GM12878 (cell line): ENCODE results near the gene LEMD3. TPM values are rescaled to one million over a fixed set of nuclear protein-coding genes. Genes with fewer than 3 reads are reported as not detected.

Experiments
- ATAC-seq: fragments of 200-7000 bp; cut with Tn5 transposase; 3 replicates; pipeline ENCODE4 v1.9.1; 2020; ENCODE audit warnings: mild to moderate bottlenecking, moderate library complexity
- BruUV-seq: library from RNA; stranded (reverse); fragments of 400-500 nt; replicated peaks from 2 replicates; lab custom pipeline; 2021; lab: Mats Ljungman, UMichigan
- CTCF ChIA-PET: fragments of 300-600 bp; sonication (Branson Sonifier 250); formaldehyde crosslinking; extraction: SDS; loops from one replicate; lab custom pipeline; 2021; ENCODE audit warnings: inconsistent platforms; lab: Yijun Ruan, JAX
- POLR2A ChIA-PET: fragments of 350-600 bp; formaldehyde crosslinking; extraction: SDS; loops from one replicate; lab custom pipeline; 2021; ENCODE audit warnings: inconsistent platforms; lab: Charles Lee
- RAD21 ChIA-PET: fragments of 300-600 bp; sonication (Branson Sonifier 250); formaldehyde crosslinking; loops from one replicate; lab custom pipeline; 2023; ENCODE audit warnings: antibody characterized with exemption; ENCODE audit not compliant: unreplicated experiment; lab: Charles Lee
- SMC1A ChIA-PET: fragments of 300-600 bp; sonication (Branson Sonifier 250); formaldehyde crosslinking; loops from one replicate; lab custom pipeline; 2023; ENCODE audit not compliant: unreplicated experiment, uncharacterized antibody; lab: Charles Lee
- DNase-seq: peaks from one replicate; pipeline ENCODE4 v3.0.0-alpha.2; 2011; ENCODE audit warnings: low read depth, low spot score
- FAIRE-seq: peaks from 3 replicates; lab custom pipeline; 2011; peaks lifted over from hg19 to GRCh38; lab: Jason Lieb, UNC
- H2AFZ ChIP-seq: 2 replicates; pipeline ENCODE4 v1.6.0; 2011; ENCODE audit warnings: low read depth, low read length, control low read depth; ENCODE audit not compliant: control insufficient read depth
- H3K27ac ChIP-seq: 2 replicates; pipeline ENCODE4 v1.5.1; 2011; ENCODE audit warnings: control low read depth; ENCODE audit not compliant: control insufficient read depth, insufficient read depth
- H3K27me3 ChIP-seq, 2 experiments: replicated peaks in 1 of 2; 2 replicates each; pipeline versions ENCODE4 v1.6.0 to v1.6.1; 2011; ENCODE audit warnings: low read length in 1 of 2; ENCODE audit not compliant: control insufficient read depth in 2 of 2, insufficient read depth in 2 of 2
- H3K36me3 ChIP-seq, 2 experiments: 2 replicates each; pipeline ENCODE4 v1.5.1; 2011; ENCODE audit warnings: low read length in 1 of 2; ENCODE audit not compliant: control insufficient read depth in 2 of 2, insufficient read depth in 2 of 2
- H3K4me1 ChIP-seq: 2 replicates; pipeline ENCODE4 v1.6.1; 2011; ENCODE audit warnings: mild to moderate bottlenecking, low read length, moderate library complexity, mixed read lengths; ENCODE audit not compliant: control insufficient read depth, insufficient read depth
- H3K4me2 ChIP-seq: 2 replicates; pipeline ENCODE4 v1.6.0; 2011; ENCODE audit warnings: control low read depth; ENCODE audit not compliant: control insufficient read depth, insufficient read depth
- H3K4me3 ChIP-seq: fragments of 200-600 bp; sonication (generic); 2 replicates; pipeline ENCODE4 v1.5.1; 2016
- H3K79me2 ChIP-seq: 2 replicates; pipeline ENCODE4 v1.6.0; 2011; ENCODE audit warnings: low read length; ENCODE audit not compliant: control insufficient read depth, insufficient read depth
- H3K9ac ChIP-seq: 2 replicates; pipeline ENCODE4 v1.8.0; 2011; ENCODE audit warnings: low read length, control low read depth, mixed read lengths; ENCODE audit not compliant: control insufficient read depth, insufficient read depth
- H3K9me3 ChIP-seq: replicated peaks from 3 replicates; pipeline ENCODE4 v1.5.1; 2011; ENCODE audit warnings: mild to moderate bottlenecking, low read length; ENCODE audit not compliant: control insufficient read depth, insufficient read depth
- H4K20me1 ChIP-seq: 2 replicates; pipeline ENCODE4 v1.6.0; 2011; ENCODE audit not compliant: control insufficient read depth, insufficient read depth
- BACH1 ChIP-seq: fragments of 450-650 bp; IDR thresholded peaks from 2 replicates; pipeline ENCODE4 v1.6.1; 2017; ENCODE audit warnings: mild to moderate bottlenecking, borderline replicate concordance
- E2F4 ChIP-seq: IDR thresholded peaks from 2 replicates; pipeline ENCODE4 v1.6.1; 2012; ENCODE audit warnings: low read depth, low read length, improper control_type of control experiment
- FOXK2 ChIP-seq: fragments of 450-650 bp; IDR thresholded peaks from 2 replicates; pipeline ENCODE4 v1.6.1; 2017; ENCODE audit warnings: mild to moderate bottlenecking, moderate library complexity
- GABPA ChIP-seq: IDR thresholded peaks from 2 replicates; pipeline ENCODE4 v1.6.1; 2014; ENCODE audit warnings: antibody characterized with exemption, low read depth, mild to moderate bottlenecking, inconsistent platforms
- JUNB ChIP-seq: IDR thresholded peaks from 2 replicates; pipeline ENCODE4 v1.6.1; 2016; ENCODE audit warnings: antibody characterized with exemption, mild to moderate bottlenecking
- NKRF ChIP-seq: fragments of 450-650 bp; conservative IDR thresholded peaks from 2 replicates; pipeline ENCODE4 v1.6.1; 2017; ENCODE audit warnings: mild to moderate bottlenecking, moderate library complexity
- POU2F2 ChIP-seq: IDR thresholded peaks from 3 replicates; pipeline ENCODE4 v1.6.1; 2011; ENCODE audit warnings: low read depth, mild to moderate bottlenecking, low read length, borderline replicate concordance
- RUNX3 ChIP-seq: IDR thresholded peaks from 2 replicates; pipeline ENCODE4 v1.6.1; 2012; ENCODE audit warnings: low read length, inconsistent platforms
- ZBTB4 ChIP-seq: fragments of 450-650 bp; formaldehyde crosslinking; IDR thresholded peaks from 2 replicates; pipeline ENCODE4 v1.4.0; 2022; ENCODE audit warnings: mild to moderate bottlenecking, moderate library complexity
- ZNF207 ChIP-seq: fragments of 450-650 bp; IDR thresholded peaks from 2 replicates; pipeline ENCODE4 v1.6.1; 2014; ENCODE audit warnings: antibody characterized with exemption, mild to moderate bottlenecking, borderline replicate concordance
- WGBS: methylation state at CpG from one replicate; pipeline ENCODE4 v1.1.6; 2016; ENCODE audit warnings: low lambda C conversion rate; ENCODE audit not compliant: insufficient replicate concordance, insufficient coverage; ENCODE audit errors: missing lambda C conversion rate; 5-methylcytosine and 5-hydroxymethylcytosine counted together
- in situ Hi-C: fragments of 300-500 bp; cut with MboI; formaldehyde crosslinking; loops from 9 replicates; pipeline ENCODE4 v1.14.3; 2018; ENCODE audit warnings: mixed read lengths
- intact Hi-C: fragments of 100-400 bp; cut with micrococcal nuclease; formaldehyde crosslinking; loops from one replicate; pipeline ENCODE4 v1.14.2; 2022; ENCODE audit not compliant: unreplicated experiment
- polyA plus RNA-seq, 11 experiments: library from polyadenylated mRNA; depleted of rRNA in 4 of 11; unstranded in 6 of 11; stranded (reverse) in 5 of 11; fragments of >200 nt; fragmentation: Nextera tagmentation in 4 of 11; fragmentation: Illumina TruSeq in 1 of 11; extraction: Ambion mirVana in 4 of 11; extraction: Trizol in 1 of 11; gene quantifications; 1 replicate in 1 of 11; 2 replicates in 10 of 11; pipeline versions ENCODE4 v1.2.1 to v1.2.3, GENCODE V29; 2011 to 2016; ENCODE audit warnings: inconsistent platforms in 2 of 11, missing spikeins in 2 of 11, low read depth in 1 of 11
- total RNA-seq, 4 experiments: library from RNA; depleted of rRNA in 3 of 4; stranded (reverse); fragments of >200 nt in 3 of 4; fragmentation: Illumina TruSeq in 1 of 4; extraction: Trizol in 1 of 4; gene quantifications; 2 replicates each; pipeline versions ENCODE4 v1.2.1 to v1.2.3, GENCODE V29; 2013 to 2021

LEMD3 gene
- total and polyA plus RNA-seq, 10 of the 15 experiments (the other 5 are each of a cell fraction or from before 2014, with no cell fraction given): 7.5 to 26.0 (median 16.5) TPM

GRCh38 chr12:65157091-65157490, 12.3 kb upstream of the LEMD3 start:
- TF ChIP-seq POU2F2 (no peak), GABPA (no peak)
- intact Hi-C loops: no loop called here

GRCh38 chr12:65162609-65163008, 6.8 kb upstream of the LEMD3 start:
- Histone ChIP-seq H3K79me2 (no peaks in the 10 kb centered on the region), H3K4me1 (peaks cover 11% of the 10 kb centered on the region; the same call in 1 of the 2 replicates), H3K9me3 (no peaks in the 10 kb centered on the region), H3K27me3 (no peaks in the 10 kb centered on the region), H3K4me3 (no peak overlapping the region), H3K4me2 (no peak overlapping the region), H4K20me1 (no peaks in the 10 kb centered on the region), H2AFZ (no peak overlapping the region), H3K27ac (no peak overlapping the region), H3K9ac (no peak overlapping the region), H3K36me3 (no peaks in the 10 kb centered on the region)
- CTCF ChIA-PET: interaction anchor here (1.0 kb wide), 1 partner anchor 69 kb away, joined by 4 read pairs; no protein-coding TSS in a partner anchor
- POLR2A ChIA-PET: interaction anchor here (1.0 kb wide), 1 partner anchor 1183 kb away, joined by 3 read pairs; no protein-coding TSS in a partner anchor
- FAIRE-seq (peak; percentile 7), DNase-seq (no peak), ATAC-seq (peak; percentile 83)
- in situ Hi-C loops: no loop called here
- WGBS: 100% methylated on average over 1 of the region's 1 CpG
- SMC1A ChIA-PET: interaction anchor here (1.1 kb wide), 1 partner anchor 47 kb away, joined by 4 read pairs; no protein-coding TSS in a partner anchor
- intact Hi-C loops: loop anchor here (10.0 kb wide), 1 partner anchor 548 kb away; the partner anchor contains the start of gene RASSF3
- RAD21 ChIA-PET: no interaction called here
- no TSS peak for BruUV-seq
- TF ChIP-seq RUNX3 (peak; percentile 16; the same call in 1 of the 2 replicates), NKRF (no peak), ZNF207 (no peak), FOXK2 (no peak), JUNB (peak; percentile 84), ZBTB4 (CRISPR knock-in tag) (no peak), BACH1 (no peak), E2F4 (no peak)

More at GRCh38 chr12:65157091-65157490, 12.3 kb upstream of the LEMD3 start:
- Histone ChIP-seq H3K4me1 (peaks cover 20% of the 10 kb centered on the region), H3K36me3 (no peaks in the 10 kb centered on the region), H3K9me3 (no peaks in the 10 kb centered on the region; the same call in 2 of the 3 replicates), H3K9ac (peak overlapping the region; percentile 55), H3K27me3 (no peaks in the 10 kb centered on the region), H3K79me2 (no peaks in the 10 kb centered on the region), H4K20me1 (no peaks in the 10 kb centered on the region), H3K4me3 (peak overlapping the region; percentile 44; the same call in 1 of the 2 replicates), H3K27ac (peak overlapping the region; percentile 69), H3K4me2 (peak overlapping the region; percentile 80), H2AFZ (peak overlapping the region; percentile 84)
- ChIA-PET POLR2A (interaction anchor here (0.8 to 5.2 kb wide), 4 partner anchors 13 to 76 kb away, joined by 4 to 63 read pairs (median 6); partner anchors contain the start of gene LEMD3), RAD21 (interaction anchor here (0.8 to 3.8 kb wide), 11 partner anchors 8 to 360 kb away, joined by 3 to 44 read pairs (median 7); partner anchors contain the start of gene LEMD3), SMC1A (interaction anchor here (0.8 to 8.7 kb wide), 13 partner anchors 8 to 546 kb away, joined by 3 to 107 read pairs (median 4); partner anchors contain the start of gene LEMD3), CTCF (interaction anchor here (0.7 to 3.7 kb wide), 11 partner anchors 8 to 361 kb away, joined by 3 to 26 read pairs (median 3); partner anchors contain the start of gene LEMD3)
- 85% methylated on average over 4 of the region's 4 CpGs for WGBS
- no peak for DNase-seq
- no TSS peak for BruUV-seq
- no peak for FAIRE-seq
- in situ Hi-C loops: no loop called here
- ATAC-seq: no peak
